Neural progenitor cell (in vitro differentiated cells): Measurements from ENCODE around the gene CRIP3. TPM values are rescaled to one million over a fixed set of nuclear protein-coding genes. Genes with fewer than 3 reads are reported as not detected.
"Not testable (repeated sequence)": the region's sequence is repeated elsewhere in the genome, so short reads cannot be mapped to it uniquely, and the experiment has no call there.

Source experiments
- DNase-seq: peaks from one replicate; pipeline ENCODE4 v3.0.0-alpha.2; 2016; ENCODE audit warnings: low spot score
- H2AFZ ChIP-seq: fragments of 200-600 bp; sonication (generic); replicated peaks from 2 replicates; pipeline ENCODE4 v1.6.1; 2016; ENCODE audit warnings: antibody characterized with exemption
- H3F3A ChIP-seq: fragments of 200-600 bp; sonication (generic); 2 replicates; pipeline ENCODE4 v1.6.1; 2016; ENCODE audit warnings: antibody characterized with exemption, low read depth
- H3K27ac ChIP-seq: fragments of 200-600 bp; sonication (generic); 2 replicates; pipeline ENCODE4 v1.5.1; 2016; ENCODE audit warnings: mild to moderate bottlenecking
- H3K27me3 ChIP-seq: fragments of 200-600 bp; sonication (generic); 2 replicates; pipeline ENCODE4 v1.6.1; 2016; ENCODE audit warnings: mild to moderate bottlenecking, moderate library complexity
- H3K36me3 ChIP-seq: fragments of 200-600 bp; sonication (generic); 2 replicates; pipeline ENCODE4 v1.5.1; 2016
- H3K4me1 ChIP-seq: fragments of 200-600 bp; sonication (generic); 2 replicates; pipeline ENCODE4 v1.6.1; 2016; ENCODE audit warnings: mixed run types
- H3K4me2 ChIP-seq: fragments of 200-600 bp; sonication (generic); 2 replicates; pipeline ENCODE4 v1.6.1; 2016
- H3K4me3 ChIP-seq: fragments of 200-600 bp; sonication (generic); 2 replicates; pipeline ENCODE4 v1.5.1; 2016
- H3K79me2 ChIP-seq: fragments of 200-600 bp; sonication (generic); 2 replicates; pipeline ENCODE4 v1.6.1; 2016; ENCODE audit warnings: low read depth
- H3K9ac ChIP-seq: fragments of 200-600 bp; sonication (generic); 2 replicates; pipeline ENCODE4 v1.6.1; 2016
- H3K9me3 ChIP-seq: fragments of 200-600 bp; sonication (generic); 2 replicates; pipeline ENCODE4 v1.5.1; 2016; ENCODE audit warnings: low read depth
- H4K20me1 ChIP-seq: fragments of 200-600 bp; sonication (generic); 2 replicates; pipeline ENCODE4 v1.6.1; 2016; ENCODE audit warnings: low read depth
- H3K27ac Mint-ChIP-seq: 3 replicates; pipeline ENCODE4 v1.8.0; 2021; ENCODE audit warnings: mixed read lengths
- H3K27me3 Mint-ChIP-seq: 2 replicates; pipeline ENCODE4 v1.8.0; 2022; ENCODE audit warnings: low read depth, mild to moderate bottlenecking, inconsistent platforms, moderate library complexity, mixed read lengths; ENCODE audit not compliant: insufficient read depth
- H3K36me3 Mint-ChIP-seq: 3 replicates; pipeline ENCODE4 v1.8.0; 2021; ENCODE audit warnings: mixed read lengths
- H3K4me1 Mint-ChIP-seq: 3 replicates; pipeline ENCODE4 v1.8.0; 2021; ENCODE audit warnings: mixed read lengths
- H3K4me3 Mint-ChIP-seq: 3 replicates; pipeline ENCODE4 v1.8.0; 2021; ENCODE audit warnings: mild to moderate bottlenecking, moderate library complexity, mixed read lengths
- H3K9me3 Mint-ChIP-seq: 3 replicates; pipeline ENCODE4 v1.8.0; 2020; ENCODE audit warnings: mixed read lengths
- CTCF ChIP-seq: fragments of 200-600 bp; sonication (generic); IDR thresholded peaks from 2 replicates; pipeline ENCODE4 v1.5.1; 2017; ENCODE audit warnings: antibody characterized with exemption, mild to moderate bottlenecking
- EZH2 ChIP-seq: fragments of 200-600 bp; sonication (generic); IDR thresholded peaks from 2 replicates; pipeline ENCODE4 v1.6.1; 2017; ENCODE audit warnings: antibody characterized with exemption, mild to moderate bottlenecking, moderate library complexity
- EZH2phosphoT487 ChIP-seq: fragments of 200-600 bp; sonication (generic); IDR thresholded peaks from 2 replicates; pipeline ENCODE4 v1.6.1; 2017; ENCODE audit warnings: antibody characterized with exemption
- total RNA-seq: library from RNA; depleted of rRNA; stranded (reverse); fragments of >200 nt; gene quantifications from 2 replicates; pipeline ENCODE4 v1.2.3, GENCODE V29; 2015; ENCODE audit warnings: low replicate concordance

CRIP3 gene
- total RNA-seq, 1 donor from 2014 or later: 21.3 TPM

- peaks cover 9% of the 10 kb centered on the region for H3K4me1 ChIP-seq
- no peaks in the 10 kb centered on the region for H3K27me3 ChIP-seq
- H3K27me3 Mint-ChIP-seq: peaks cover 12% of the 10 kb centered on the region
- H3K4me2 ChIP-seq: no peak overlapping the region
- no peaks in the 10 kb centered on the region for H3K36me3 Mint-ChIP-seq
- H4K20me1 ChIP-seq: no peaks in the 10 kb centered on the region
- DNase-seq: no peak
- no peaks in the 10 kb centered on the region for H3K9me3 ChIP-seq
- no peaks in the 10 kb centered on the region for H3K79me2 ChIP-seq
- no peaks in the 10 kb centered on the region for H3F3A ChIP-seq
- H3K27ac Mint-ChIP-seq: no peak overlapping the region
- no peak for TF ChIP-seq CTCF
- no peak for TF ChIP-seq EZH2
- TF ChIP-seq EZH2phosphoT487: no peak
- no peak overlapping the region for H3K4me3 ChIP-seq
- no peak overlapping the region for H3K27ac ChIP-seq
- no peaks in the 10 kb centered on the region for H3K36me3 ChIP-seq
- no peak overlapping the region for H2AFZ ChIP-seq
- peaks cover 7% of the 10 kb centered on the region for H3K4me1 Mint-ChIP-seq
- H3K9me3 Mint-ChIP-seq: no peaks in the 10 kb centered on the region
- H3K9ac ChIP-seq: no peak overlapping the region
- no peak overlapping the region for H3K4me3 Mint-ChIP-seq
These were observed 4.3 kb downstream of the CRIP3 start for GRCh38 chr6:43304361-43304760.

DNA sequence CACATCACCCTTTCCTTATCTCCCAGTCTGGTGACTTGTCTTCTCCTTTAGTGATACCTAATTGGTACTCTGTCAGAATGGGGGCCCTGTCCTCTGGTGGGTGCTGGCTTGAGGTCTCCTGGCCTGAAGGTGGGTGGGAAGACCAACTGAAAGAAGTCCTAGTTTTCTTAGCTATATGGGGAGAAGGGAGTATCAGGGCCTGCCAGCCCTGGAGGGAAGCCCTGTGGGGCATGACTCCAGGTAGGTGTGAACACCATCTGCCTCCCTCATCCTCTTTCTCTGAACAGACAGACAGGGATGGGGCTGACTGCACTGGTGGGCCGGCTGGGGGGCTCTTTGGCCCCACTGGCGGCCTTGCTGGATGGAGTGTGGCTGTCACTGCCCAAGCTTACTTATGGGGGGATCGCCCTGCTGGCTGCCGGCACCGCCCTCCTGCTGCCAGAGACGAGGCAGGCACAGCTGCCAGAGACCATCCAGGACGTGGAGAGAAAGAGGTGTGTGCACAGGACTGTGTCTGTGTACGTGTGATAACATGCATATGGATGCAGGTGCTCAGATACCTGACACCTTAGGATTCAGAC, 4.8 kb downstream of the CRIP3 start:
- no peak overlapping the region for H3K27ac ChIP-seq
- Mint-ChIP-seq H3K27ac (peak overlapping the region; percentile 53), H3K4me1 (peaks cover 2% of the 10 kb centered on the region), H3K9me3 (no peaks in the 10 kb centered on the region), H3K27me3 (peaks cover 10% of the 10 kb centered on the region), H3K4me3 (no peak overlapping the region), H3K36me3 (no peaks in the 10 kb centered on the region)
- no peaks in the 10 kb centered on the region for H3K27me3 ChIP-seq
- H3K4me2 ChIP-seq: no peak overlapping the region
- no peak for TF ChIP-seq CTCF
- peaks cover 5% of the 10 kb centered on the region for H3K4me1 ChIP-seq
- H2AFZ ChIP-seq: no peak overlapping the region
- no peaks in the 10 kb centered on the region for H3K9me3 ChIP-seq
- H3K4me3 ChIP-seq: no peak overlapping the region
- no peak for DNase-seq
- peaks cover 3% of the 10 kb centered on the region for H3F3A ChIP-seq
- H3K9ac ChIP-seq: no peak overlapping the region
- H3K79me2 ChIP-seq: no peaks in the 10 kb centered on the region
- no peaks in the 10 kb centered on the region for H4K20me1 ChIP-seq
- H3K36me3 ChIP-seq: no peaks in the 10 kb centered on the region

DNA sequence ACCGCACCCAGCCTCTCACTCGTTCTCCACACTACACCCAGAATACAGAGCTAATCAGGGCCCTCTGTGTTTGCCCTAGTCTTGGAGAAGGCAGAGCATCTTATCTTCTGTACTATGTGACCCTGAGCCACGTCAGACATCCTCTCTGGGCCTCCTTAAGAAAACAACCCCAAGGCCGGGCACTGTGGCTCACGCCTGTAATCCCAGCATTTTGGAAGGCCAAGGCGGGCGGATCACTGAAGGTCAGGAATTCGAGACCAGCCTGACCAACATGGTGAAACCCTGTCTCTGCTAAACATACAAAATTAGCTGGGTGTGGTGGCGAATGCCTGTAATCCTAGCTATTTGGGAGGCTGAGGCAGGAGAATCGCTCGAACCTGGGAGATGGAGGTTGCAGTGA, 5.6 kb downstream of the CRIP3 start:
- not testable (repeated sequence) for H3K4me3 ChIP-seq, H2AFZ ChIP-seq, H4K20me1 ChIP-seq, H3F3A ChIP-seq, H3K9me3 Mint-ChIP-seq, H3K27ac Mint-ChIP-seq, H3K27me3 Mint-ChIP-seq, H3K27ac ChIP-seq, DNase-seq, H3K9me3 ChIP-seq, H3K9ac ChIP-seq, H3K4me1 ChIP-seq, H3K27me3 ChIP-seq, H3K4me2 ChIP-seq, H3K79me2 ChIP-seq, H3K4me3 Mint-ChIP-seq, H3K36me3 ChIP-seq, H3K36me3 Mint-ChIP-seq, H3K4me1 Mint-ChIP-seq

- H3K4me3 Mint-ChIP-seq: no peak overlapping the region
- Histone ChIP-seq H4K20me1 (no peaks in the 10 kb centered on the region), H3K9me3 (no peaks in the 10 kb centered on the region), H3K27me3 (no peaks in the 10 kb centered on the region), H3K27ac (no peak overlapping the region), H3K36me3 (no peaks in the 10 kb centered on the region), H3K4me1 (peaks cover 9% of the 10 kb centered on the region), H3K9ac (no peak overlapping the region), H3K4me2 (no peak overlapping the region), H2AFZ (no peak overlapping the region), H3K79me2 (no peaks in the 10 kb centered on the region), H3F3A (peaks cover 6% of the 10 kb centered on the region), H3K4me3 (no peak overlapping the region)
- H3K4me1 Mint-ChIP-seq: peaks cover 4% of the 10 kb centered on the region
- DNase-seq: no peak
- no peaks in the 10 kb centered on the region for H3K36me3 Mint-ChIP-seq
- peak overlapping the region; percentile 81 for H3K27ac Mint-ChIP-seq
- H3K9me3 Mint-ChIP-seq: no peaks in the 10 kb centered on the region
- TF ChIP-seq EZH2 (no peak), EZH2phosphoT487 (no peak), CTCF (no peak)
- peaks cover 3% of the 10 kb centered on the region for H3K27me3 Mint-ChIP-seq
These were observed 6.5 kb downstream of the CRIP3 start for GRCh38 chr6:43302126-43302525.
